ENCODE results near the gene LHFPL3. TPM values are rescaled to one million over a fixed set of nuclear protein-coding genes. Genes with fewer than 3 reads are reported as not detected.

Gene LHFPL3
- total RNA-seq, 4 donors from 2014 or later: not detected

DNA sequence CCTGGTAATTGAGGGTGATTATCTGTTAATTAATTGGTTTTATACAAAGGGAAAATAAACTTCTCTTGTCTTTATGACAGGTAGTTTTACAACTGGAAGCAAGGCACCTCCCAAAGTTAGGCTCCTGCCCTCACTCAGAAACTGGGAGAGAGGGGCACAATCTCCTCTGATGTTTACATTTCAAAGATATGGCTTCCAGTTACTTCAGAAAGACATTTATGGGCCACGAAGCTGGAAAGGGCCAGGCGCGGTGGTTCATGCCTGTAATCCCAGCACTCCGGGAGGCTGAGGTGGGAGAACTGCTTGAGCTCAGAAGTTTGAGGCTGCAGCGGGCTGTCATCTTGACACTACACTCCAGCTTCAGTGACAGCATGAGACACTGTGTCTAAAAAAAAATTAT is 570.0 kb downstream of the LHFPL3 start:
- H3K36me3 ChIP-seq: no peaks in the 10 kb centered on the region
- H3K9me3 ChIP-seq: no peaks in the 10 kb centered on the region
- no peak for DNase-seq
- TF ChIP-seq POLR2A (IDR thresholded peaks at IDR 0.05): no peak
- TF ChIP-seq, protein P1, sequence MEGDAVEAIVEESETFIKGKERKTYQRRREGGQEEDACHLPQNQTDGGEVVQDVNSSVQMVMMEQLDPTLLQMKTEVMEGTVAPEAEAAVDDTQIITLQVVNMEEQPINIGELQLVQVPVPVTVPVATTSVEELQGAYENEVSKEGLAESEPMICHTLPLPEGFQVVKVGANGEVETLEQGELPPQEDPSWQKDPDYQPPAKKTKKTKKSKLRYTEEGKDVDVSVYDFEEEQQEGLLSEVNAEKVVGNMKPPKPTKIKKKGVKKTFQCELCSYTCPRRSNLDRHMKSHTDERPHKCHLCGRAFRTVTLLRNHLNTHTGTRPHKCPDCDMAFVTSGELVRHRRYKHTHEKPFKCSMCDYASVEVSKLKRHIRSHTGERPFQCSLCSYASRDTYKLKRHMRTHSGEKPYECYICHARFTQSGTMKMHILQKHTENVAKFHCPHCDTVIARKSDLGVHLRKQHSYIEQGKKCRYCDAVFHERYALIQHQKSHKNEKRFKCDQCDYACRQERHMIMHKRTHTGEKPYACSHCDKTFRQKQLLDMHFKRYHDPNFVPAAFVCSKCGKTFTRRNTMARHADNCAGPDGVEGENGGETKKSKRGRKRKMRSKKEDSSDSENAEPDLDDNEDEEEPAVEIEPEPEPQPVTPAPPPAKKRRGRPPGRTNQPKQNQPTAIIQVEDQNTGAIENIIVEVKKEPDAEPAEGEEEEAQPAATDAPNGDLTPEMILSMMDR (IDR thresholded peaks at IDR 0.05): no peak
- no peak overlapping the region for H3K27ac ChIP-seq
- no peaks in the 10 kb centered on the region for H3K27me3 ChIP-seq
- H3K4me1 ChIP-seq: peaks cover 0 to 5% of the 10 kb centered on the region in 2 donors
- H3K4me3 ChIP-seq (replicated peaks in 1 of 3): no peak overlapping the region
- 75 to 77% methylated on average over 5 of the region's 5 CpGs for WGBS, 2 donors
- intact Hi-C loops (cut with DNase I): no loop called here

DNA sequence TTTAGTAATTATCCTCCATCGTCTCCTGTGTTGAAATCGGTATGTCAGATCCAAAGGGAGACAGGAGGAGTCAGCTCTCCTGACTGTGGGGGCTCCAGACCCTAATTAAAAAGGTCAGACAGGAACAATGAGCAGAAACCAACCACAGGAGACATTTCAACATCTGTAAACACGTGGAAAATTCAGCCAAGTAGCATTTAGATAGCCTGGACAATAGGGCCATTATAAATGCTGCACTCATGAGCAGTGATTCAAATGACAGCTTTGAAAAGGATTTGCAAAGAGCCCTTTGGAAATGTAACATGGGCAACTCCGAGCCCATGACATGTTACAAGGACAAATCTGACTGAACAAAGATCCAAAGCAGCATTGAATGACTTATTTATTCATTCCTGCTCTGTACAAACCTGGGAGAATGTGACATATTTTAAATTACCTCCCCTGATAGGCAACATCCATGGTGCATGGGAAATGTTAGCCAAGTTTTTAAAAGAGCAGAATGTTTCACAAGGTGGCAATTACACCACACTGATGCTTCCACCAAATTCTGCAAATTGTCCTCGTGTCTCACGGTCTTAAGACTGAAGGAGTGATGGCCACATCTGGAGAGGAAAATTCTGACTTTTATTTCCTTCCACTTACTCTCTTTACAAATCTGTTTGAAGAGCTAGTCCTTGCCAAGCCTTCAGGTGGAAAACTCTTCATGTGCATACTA is 572.3 kb downstream of the LHFPL3 start:
- TF ChIP-seq POLR2A (IDR thresholded peaks at IDR 0.05): no peak
- TF ChIP-seq, protein P1 (IDR thresholded peaks at IDR 0.05): no peak
- peaks cover 0 to 5% of the 10 kb centered on the region in 2 donors for H3K4me1 ChIP-seq
- H3K36me3 ChIP-seq: no peaks in the 10 kb centered on the region
- intact Hi-C loops (cut with DNase I): no loop called here
- no peaks in the 10 kb centered on the region for H3K9me3 ChIP-seq
- no peaks in the 10 kb centered on the region for H3K27me3 ChIP-seq
- no peak overlapping the region for H3K4me3 ChIP-seq (replicated peaks in 1 of 3)
- WGBS, 2 donors: 51 to 53% methylated on average over 6 of the region's 6 CpGs
- DNase-seq: no peak
- no peak overlapping the region for H3K27ac ChIP-seq

DNA sequence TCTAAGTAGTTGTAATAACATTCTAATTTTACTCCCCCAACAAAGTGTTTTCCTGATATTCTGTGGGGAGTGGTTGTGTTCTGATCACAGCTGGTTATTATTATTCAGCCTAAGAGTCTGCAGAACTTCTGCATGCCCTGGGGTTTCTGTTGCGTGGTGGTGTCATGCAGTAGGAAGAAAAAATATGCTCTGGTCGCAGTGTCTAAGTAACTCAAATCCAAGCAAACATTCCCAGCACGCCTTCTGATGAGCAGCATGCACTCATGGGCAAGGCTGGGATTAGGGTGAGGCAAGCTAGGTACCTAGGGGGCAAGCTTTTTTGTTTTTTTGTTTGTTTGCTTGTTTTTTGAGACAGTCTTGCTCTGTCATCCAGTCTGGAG is 572.8 kb downstream of the LHFPL3 start:
- DNase-seq: no peak
- Histone ChIP-seq H3K4me3 (replicated peaks in 1 of 3) (no peak overlapping the region), H3K36me3 (no peaks in the 10 kb centered on the region), H3K4me1 (peaks cover 0 to 5% of the 10 kb centered on the region in 2 donors), H3K9me3 (no peaks in the 10 kb centered on the region), H3K27me3 (no peaks in the 10 kb centered on the region), H3K27ac (no peak overlapping the region)
- TF ChIP-seq, protein P1 (IDR thresholded peaks at IDR 0.05): no peak
- no peak for TF ChIP-seq POLR2A (IDR thresholded peaks at IDR 0.05)
- WGBS, 2 donors: 74 to 86% methylated on average over 3 of the region's 3 CpGs
- intact Hi-C loops (cut with DNase I): no loop called here

DNA sequence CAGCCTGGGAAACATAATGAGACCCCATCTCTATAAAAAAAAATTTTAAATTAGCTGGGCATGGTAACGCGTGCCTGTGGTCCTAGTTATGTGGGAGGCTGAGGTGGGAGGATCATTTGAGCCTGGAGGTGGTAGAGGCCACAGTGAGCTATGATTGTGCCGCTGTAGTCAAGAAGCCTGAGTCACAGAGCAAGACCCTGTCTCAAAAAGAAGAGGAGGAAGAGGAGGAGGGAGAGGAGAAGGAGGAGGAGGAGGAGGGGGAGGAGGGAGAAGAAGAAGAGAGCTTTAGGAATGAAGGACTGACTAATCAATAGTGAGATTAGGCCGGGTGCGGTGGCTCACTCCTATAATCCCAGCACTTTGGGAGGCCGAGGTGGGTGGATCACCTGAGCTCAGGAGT is 573.8 kb downstream of the LHFPL3 start:
- intact Hi-C loops (cut with DNase I): no loop called here
- Histone ChIP-seq H3K27me3 (no peaks in the 10 kb centered on the region), H3K4me1 (peaks cover 0 to 5% of the 10 kb centered on the region in 2 donors), H3K9me3 (no peaks in the 10 kb centered on the region), H3K36me3 (no peaks in the 10 kb centered on the region), H3K4me3 (replicated peaks in 1 of 3) (no peak overlapping the region), H3K27ac (no peak overlapping the region)
- no peak for DNase-seq
- 96 to 97% methylated on average over 6 of the region's 6 CpGs for WGBS, 2 donors
- TF ChIP-seq, protein P1 (IDR thresholded peaks at IDR 0.05): no peak
- TF ChIP-seq POLR2A (IDR thresholded peaks at IDR 0.05): no peak

DNA sequence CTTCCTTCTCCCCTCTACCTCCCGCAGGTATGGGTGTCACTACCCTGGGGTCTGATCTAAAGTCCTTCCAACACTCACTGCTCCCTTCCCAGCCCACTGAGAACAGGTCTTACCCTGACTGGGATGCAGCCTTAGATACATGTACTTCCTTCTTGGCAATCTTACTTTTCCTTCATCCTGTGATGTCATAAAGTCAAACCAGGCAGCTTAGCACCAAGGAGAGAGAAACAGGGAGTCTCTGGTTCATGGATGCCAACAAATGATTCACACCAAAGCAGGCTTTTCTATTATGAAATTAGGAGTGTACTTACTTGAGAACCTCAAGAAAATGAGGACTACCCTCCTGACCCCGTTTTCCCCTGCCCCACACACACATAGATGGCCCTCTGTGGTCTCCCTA is 574.6 kb downstream of the LHFPL3 start:
- H3K27me3 ChIP-seq: no peaks in the 10 kb centered on the region
- DNase-seq: no peak
- no peaks in the 10 kb centered on the region for H3K9me3 ChIP-seq
- no peaks in the 10 kb centered on the region for H3K36me3 ChIP-seq
- no peak overlapping the region for H3K27ac ChIP-seq
- TF ChIP-seq, protein P1 (IDR thresholded peaks at IDR 0.05): no peak
- TF ChIP-seq POLR2A (IDR thresholded peaks at IDR 0.05): no peak
- 88 to 94% methylated on average over 2 of the region's 2 CpGs for WGBS, 2 donors
- no peak overlapping the region for H3K4me3 ChIP-seq (replicated peaks in 1 of 3)
- intact Hi-C loops (cut with DNase I): no loop called here
- H3K4me1 ChIP-seq: peaks cover 0 to 5% of the 10 kb centered on the region in 2 donors

Data from thyroid gland (tissue), 4 donors.